ENCODE data around the gene FMN1. TPM values are rescaled to one million over a fixed set of nuclear protein-coding genes. Genes with fewer than 3 reads are reported as not detected.

Gene FMN1
- total and polyA plus RNA-seq, 3 donors from 2014 or later, result 17.7 to 53.7 (median 47.4) TPM

- 69 to 70% methylated on average over 4 of the region's 4 CpGs for WGBS, 2 donors
- no peaks in the 10 kb centered on the region for H3K9me3 ChIP-seq
- TF ChIP-seq CTCF (IDR thresholded peaks at IDR 0.05) (no peak), POLR2A (IDR thresholded peaks at IDR 0.05) (no peak)
- H3K4me1 ChIP-seq, result peaks cover 4% of the 10 kb centered on the region
- no peak for DNase-seq
- intact Hi-C loops (cut with DNase I; ENCODE audit: low total_unique reads), result no loop called here
- no peak overlapping the region for H3K27ac ChIP-seq
- no peaks in the 10 kb centered on the region for H3K27me3 ChIP-seq
- H3K4me3 ChIP-seq, result no peak overlapping the region
- H3K36me3 ChIP-seq (ENCODE audit: low read depth, missing control alignments), result no peaks in the 10 kb centered on the region
Observed at GRCh38 chr15:33131552-33132232, 62.8 kb downstream of the FMN1 start.

GRCh38 chr15:33126559-33127290, 67.8 kb downstream of the FMN1 start:
- intact Hi-C loops (cut with DNase I; ENCODE audit: low total_unique reads), result no loop called here

GRCh38 chr15:33125894-33126537, 68.5 kb downstream of the FMN1 start:
- 44 to 56% methylated on average over 7 of the region's 7 CpGs for WGBS, 2 donors
- intact Hi-C loops (cut with DNase I; ENCODE audit: low total_unique reads), result no loop called here
- no peak for DNase-seq
- Histone ChIP-seq H3K27me3 (no peaks in the 10 kb centered on the region), H3K36me3 (ENCODE audit: low read depth, missing control alignments) (no peaks in the 10 kb centered on the region), H3K27ac (no peak overlapping the region), H3K4me3 (no peak overlapping the region), H3K4me1 (no peaks in the 10 kb centered on the region), H3K9me3 (no peaks in the 10 kb centered on the region)
- TF ChIP-seq POLR2A (IDR thresholded peaks at IDR 0.05), result no peak

More at GRCh38 chr15:33126559-33127290, 67.8 kb downstream of the FMN1 start:
- TF ChIP-seq POLR2A (IDR thresholded peaks at IDR 0.05), result no peak
- no peak for TF ChIP-seq CTCF (IDR thresholded peaks at IDR 0.05)
- H3K27ac ChIP-seq, result no peak overlapping the region
- WGBS, 2 donors, result 8 to 13% methylated on average over 13 of the region's 13 CpGs
- no peaks in the 10 kb centered on the region for H3K4me1 ChIP-seq
- H3K9me3 ChIP-seq, result no peaks in the 10 kb centered on the region
- no peaks in the 10 kb centered on the region for H3K36me3 ChIP-seq (ENCODE audit: low read depth, missing control alignments)
- no peak overlapping the region for H3K4me3 ChIP-seq
- no peaks in the 10 kb centered on the region for H3K27me3 ChIP-seq
- peak; percentile 58 for DNase-seq

GRCh38 chr15:33124811-33125210, 69.7 kb downstream of the FMN1 start:
- Histone ChIP-seq H3K27me3 (no peaks in the 10 kb centered on the region), H3K36me3 (ENCODE audit: low read depth, missing control alignments) (no peaks in the 10 kb centered on the region), H3K4me3 (no peak overlapping the region), H3K27ac (no peak overlapping the region), H3K9me3 (no peaks in the 10 kb centered on the region), H3K4me1 (no peaks in the 10 kb centered on the region)
- DNase-seq, result no peak
- WGBS, 2 donors, result 43 to 51% methylated on average over 4 of the region's 4 CpGs
- intact Hi-C loops (cut with DNase I; ENCODE audit: low total_unique reads), result no loop called here
- no peak for TF ChIP-seq CTCF (IDR thresholded peaks at IDR 0.05)
- no peak for TF ChIP-seq POLR2A (IDR thresholded peaks at IDR 0.05)

GRCh38 chr15:33124279-33124678, 70.2 kb downstream of the FMN1 start:
- intact Hi-C loops (cut with DNase I; ENCODE audit: low total_unique reads), result no loop called here
- H3K4me3 ChIP-seq, result no peak overlapping the region
- 39 to 53% methylated on average over 4 of the region's 4 CpGs for WGBS, 2 donors

More at GRCh38 chr15:33124279-33124678, 70.2 kb downstream of the FMN1 start:
- H3K36me3 ChIP-seq (ENCODE audit: low read depth, missing control alignments), result no peaks in the 10 kb centered on the region
- no peak overlapping the region for H3K27ac ChIP-seq
- H3K9me3 ChIP-seq, result no peaks in the 10 kb centered on the region
- no peak for DNase-seq
- no peaks in the 10 kb centered on the region for H3K27me3 ChIP-seq
- TF ChIP-seq CTCF (IDR thresholded peaks at IDR 0.05) (no peak), POLR2A (IDR thresholded peaks at IDR 0.05) (no peak)
- H3K4me1 ChIP-seq, result no peaks in the 10 kb centered on the region

Measured in testis (tissue), 3 donors.